GM12892 (cell line): ENCODE measurements around the gene MED12L.

Experiments
- POLR2A ChIP-seq: IDR thresholded peaks from 2 replicates; pipeline ENCODE4 v1.6.1; 2011; ENCODE audit warnings: low read depth, low read length, control low read depth
- POLR2AphosphoS5 ChIP-seq: IDR thresholded peaks from 2 replicates; pipeline ENCODE4 v1.6.1; 2011; ENCODE audit warnings: low read depth, low read length, control low read depth
- TAF1 ChIP-seq: IDR thresholded peaks from 2 replicates; pipeline ENCODE4 v1.6.1; 2011; ENCODE audit warnings: low read depth, mild to moderate bottlenecking, control low read depth, low read length, borderline replicate concordance

DNA sequence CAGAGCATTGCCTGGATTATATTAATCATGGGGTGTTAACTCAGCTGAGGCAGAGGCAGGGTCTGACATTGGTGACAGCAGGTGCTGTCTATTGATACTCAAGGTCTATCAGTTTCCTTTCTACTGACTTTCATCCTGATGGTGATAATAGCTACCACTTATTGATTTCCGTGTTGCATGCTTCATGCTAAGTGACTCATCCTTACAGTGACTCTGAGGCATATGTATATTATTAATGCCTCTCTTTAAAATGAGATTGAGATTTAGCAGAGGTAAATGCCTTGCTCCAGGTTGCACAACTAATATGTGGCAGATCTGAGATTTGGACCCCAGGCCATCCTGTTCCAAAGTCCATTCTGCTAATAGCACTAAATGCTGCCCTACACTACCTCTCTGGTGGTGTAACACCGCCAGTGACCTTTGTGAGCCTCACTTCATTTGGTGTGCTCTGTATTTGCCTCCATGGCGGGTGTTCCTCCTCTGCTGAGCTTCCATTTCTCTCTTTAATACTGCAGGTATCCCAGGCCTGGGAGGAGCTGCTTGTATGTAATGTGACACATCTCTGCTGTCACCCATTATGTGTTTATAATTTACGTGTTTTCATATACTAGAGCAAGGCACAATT lies 67.1 kb downstream of the MED12L start:
- no peak for TF ChIP-seq TAF1
- no peak for TF ChIP-seq POLR2AphosphoS5
- no peak for TF ChIP-seq POLR2A
